GM20000 (cell line): ENCODE results near the gene TMEM175.

Experiments used
- DNase-seq: peaks from one replicate; pipeline ENCODE4 v3.0.0; 2012; ENCODE audit warnings: low spot score
- TF ChIP-seq, protein P1 (sequence below): IDR thresholded peaks from 2 replicates; pipeline ENCODE4 v1.5.1; 2012; ENCODE audit warnings: mild to moderate bottlenecking, control low read depth; ENCODE audit errors: extremely low read depth, missing control alignments

Gene TMEM175

DNA sequence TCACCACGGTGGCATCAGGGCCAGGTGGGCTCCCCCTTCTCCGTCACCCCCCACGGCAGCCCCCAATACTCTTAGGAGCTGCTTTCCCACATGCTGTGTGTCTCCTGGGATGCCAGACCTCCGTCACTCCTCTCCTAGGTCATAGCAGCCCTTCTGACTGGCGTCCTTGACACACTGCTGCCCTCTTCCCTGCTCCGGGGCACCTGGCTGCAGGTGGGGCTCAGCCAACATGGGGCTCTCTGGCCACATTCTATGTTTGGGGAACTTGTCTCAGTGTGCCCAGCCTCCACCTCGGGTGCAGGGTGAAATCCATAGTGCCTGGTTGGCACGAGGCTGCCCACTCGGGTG lies 13.8 kb downstream of the TMEM175 start:
- no peak for DNase-seq
- TF ChIP-seq, protein P1, sequence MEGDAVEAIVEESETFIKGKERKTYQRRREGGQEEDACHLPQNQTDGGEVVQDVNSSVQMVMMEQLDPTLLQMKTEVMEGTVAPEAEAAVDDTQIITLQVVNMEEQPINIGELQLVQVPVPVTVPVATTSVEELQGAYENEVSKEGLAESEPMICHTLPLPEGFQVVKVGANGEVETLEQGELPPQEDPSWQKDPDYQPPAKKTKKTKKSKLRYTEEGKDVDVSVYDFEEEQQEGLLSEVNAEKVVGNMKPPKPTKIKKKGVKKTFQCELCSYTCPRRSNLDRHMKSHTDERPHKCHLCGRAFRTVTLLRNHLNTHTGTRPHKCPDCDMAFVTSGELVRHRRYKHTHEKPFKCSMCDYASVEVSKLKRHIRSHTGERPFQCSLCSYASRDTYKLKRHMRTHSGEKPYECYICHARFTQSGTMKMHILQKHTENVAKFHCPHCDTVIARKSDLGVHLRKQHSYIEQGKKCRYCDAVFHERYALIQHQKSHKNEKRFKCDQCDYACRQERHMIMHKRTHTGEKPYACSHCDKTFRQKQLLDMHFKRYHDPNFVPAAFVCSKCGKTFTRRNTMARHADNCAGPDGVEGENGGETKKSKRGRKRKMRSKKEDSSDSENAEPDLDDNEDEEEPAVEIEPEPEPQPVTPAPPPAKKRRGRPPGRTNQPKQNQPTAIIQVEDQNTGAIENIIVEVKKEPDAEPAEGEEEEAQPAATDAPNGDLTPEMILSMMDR: no peak

GRCh38 chr4:946517-947471 lies 14.5 kb downstream of the TMEM175 start:
- TF ChIP-seq, protein P1: no peak
- no peak for DNase-seq

DNA sequence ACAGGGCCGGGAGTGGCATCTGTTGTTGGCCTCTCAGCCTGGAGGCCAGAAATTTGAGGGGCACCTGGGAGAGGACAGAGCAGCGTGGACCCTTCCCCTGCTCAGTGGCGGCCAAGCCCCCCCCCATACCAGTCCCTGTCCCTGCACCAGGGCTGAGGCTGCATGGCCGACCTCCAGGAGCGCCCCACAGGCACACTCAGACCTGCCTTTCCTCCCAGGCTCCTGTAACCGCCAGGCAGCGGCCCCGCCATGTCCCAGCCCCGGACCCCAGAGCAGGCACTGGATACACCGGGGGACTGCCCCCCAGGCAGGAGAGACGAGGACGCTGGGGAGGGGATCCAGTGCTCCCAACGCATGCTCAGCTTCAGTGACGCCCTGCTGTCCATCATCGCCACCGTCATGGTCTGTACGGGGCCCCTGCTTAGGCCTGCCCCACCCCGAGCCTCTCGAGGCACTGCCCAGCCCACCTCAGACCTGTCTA lies 15.3 kb downstream of the TMEM175 start:
- TF ChIP-seq, protein P1: no peak
- DNase-seq: no peak

GRCh38 chr4:948101-948935 lies 16.1 kb downstream of the TMEM175 start:
- DNase-seq: no peak
- TF ChIP-seq, protein P1: no peak

GRCh38 chr4:948936-949300 lies 16.7 kb downstream of the TMEM175 start:
- DNase-seq: no peak
- TF ChIP-seq, protein P1: no peak

- DNase-seq: no peak
- TF ChIP-seq, protein P1: no peak
Measured at GRCh38 chr4:949656-950055, 17.4 kb downstream of the TMEM175 start.
